GM23338 (cell line): ENCODE data around the gene RRP9.

Experiments used
- CTCF ChIP-seq, 2 experiments: fragments of 200-600 bp in 1 of 2; sonication (generic) in 1 of 2; conservative IDR thresholded peaks; 2 replicates each; pipeline versions ENCODE4 v1.5.1 to v1.6.1; 2016 to 2017; ENCODE audit warnings: antibody characterized with exemption in 2 of 2, low read depth in 2 of 2, mild to moderate bottlenecking in 2 of 2, moderate library complexity in 1 of 2
- EZH2 ChIP-seq: fragments of 200-600 bp; sonication (generic); IDR thresholded peaks from one replicate; pipeline ENCODE4 v1.8.0; 2017; ENCODE audit warnings: antibody characterized with exemption, mild to moderate bottlenecking, low read depth; ENCODE audit not compliant: unreplicated experiment
- EZH2phosphoT487 ChIP-seq: fragments of 200-600 bp; sonication (generic); IDR thresholded peaks from one replicate; pipeline ENCODE4 v1.8.1; 2018; ENCODE audit warnings: antibody characterized with exemption; ENCODE audit not compliant: unreplicated experiment
- REST ChIP-seq: IDR thresholded peaks from one replicate; pipeline ENCODE4 v1.6.1; 2018; ENCODE audit warnings: antibody characterized with exemption; ENCODE audit not compliant: unreplicated experiment

- TF ChIP-seq EZH2, result no peak
- TF ChIP-seq CTCF (conservative IDR thresholded peaks at IDR 0.05; ENCODE audit: low read depth in 2 of 2), result no peak
- TF ChIP-seq REST, result no peak
- TF ChIP-seq EZH2phosphoT487, result no peak
These were observed 32.7 kb upstream of the RRP9 start for GRCh38 chr3:51974277-51974962.
